BLaER1 treated with 17β-estradiol and CSF1 and Interleukin-3, amounts not matched to agents 10 nM and 100 nM (cell line): ENCODE data around the gene SLC25A26.
"Not testable (repeated sequence)": the region's sequence is repeated elsewhere in the genome, so short reads cannot be mapped to it uniquely, and the experiment has no call there.

Source experiments
- H3K27ac ChIP-seq, 11 experiments: shearing (Covaris generic); formaldehyde crosslinking; 2 replicates each; pipeline ENCODE4 v1.8.1; 2022
- H3K27me3 ChIP-seq, 11 experiments: shearing (Covaris generic); formaldehyde crosslinking; 2 replicates each; pipeline ENCODE4 v1.8.1; 2022
- H3K36me3 ChIP-seq, 11 experiments: shearing (Covaris generic); formaldehyde crosslinking; 2 replicates each; pipeline ENCODE4 v1.8.1; 2022
- H3K4me1 ChIP-seq, 10 experiments: shearing (Covaris generic); formaldehyde crosslinking; 2 replicates each; pipeline ENCODE4 v1.8.1; 2022
- H3K4me2 ChIP-seq, 11 experiments: shearing (Covaris generic); formaldehyde crosslinking; 2 replicates each; pipeline ENCODE4 v1.8.1; 2022
- H3K4me3 ChIP-seq, 10 experiments: shearing (Covaris generic); formaldehyde crosslinking; 2 replicates each; pipeline ENCODE4 v1.8.1; 2022
- H3K9ac ChIP-seq, 11 experiments: shearing (Covaris generic); formaldehyde crosslinking; 2 replicates each; pipeline ENCODE4 v1.8.1; 2022
- H3K9me3 ChIP-seq, 11 experiments: shearing (Covaris generic); formaldehyde crosslinking; replicated peaks in 1 of 11; 2 replicates each; pipeline ENCODE4 v1.8.1; 2022
- H4K20me1 ChIP-seq, 11 experiments: shearing (Covaris generic); formaldehyde crosslinking; 2 replicates each; pipeline ENCODE4 v1.8.1; 2022
- Cebpa-rat ChIP-seq, 11 experiments: shearing (Covaris generic); IDR thresholded peaks; 2 replicates each; pipeline ENCODE4 v1.8.1; 2022

SLC25A26 gene

DNA sequence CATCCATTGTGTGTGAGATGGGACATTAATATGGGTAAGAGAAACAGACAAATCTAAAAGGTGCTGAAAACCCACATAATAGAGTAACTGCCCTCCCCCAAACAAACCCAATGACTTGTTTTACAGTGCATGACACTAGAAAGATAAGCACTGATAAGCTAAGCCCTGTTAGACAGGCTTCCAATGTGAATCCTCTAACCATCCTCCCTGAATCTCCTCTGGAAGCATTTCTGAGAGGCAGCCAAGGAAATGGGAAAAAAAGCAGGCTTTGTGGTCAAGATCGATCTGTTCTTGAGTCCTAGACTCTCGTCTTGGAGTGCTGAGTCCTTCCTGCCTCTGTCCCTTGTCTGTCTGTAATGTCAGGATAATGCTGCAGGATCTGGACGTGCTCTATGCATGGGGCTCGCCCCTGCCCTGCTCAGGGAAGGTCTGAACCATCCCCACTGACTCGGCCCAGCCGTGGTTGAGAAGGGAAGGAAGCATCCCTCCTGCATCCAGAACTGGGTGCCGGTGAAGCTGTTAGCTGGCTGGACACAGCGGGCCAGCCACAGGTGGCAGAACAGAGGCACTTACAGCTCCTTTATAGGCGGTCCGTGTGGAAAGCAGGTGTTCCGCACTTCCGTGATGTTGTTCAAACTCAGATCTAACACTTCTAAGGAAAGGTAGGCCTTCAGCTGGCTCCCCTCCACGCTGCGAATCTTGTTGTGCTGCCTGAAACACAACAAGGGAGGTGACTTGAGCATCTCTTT is 195.9 kb downstream of the SLC25A26 start:
- Histone ChIP-seq H3K9ac (no peak overlapping the region; a peak in 1 of 22 replicates), H3K4me1 (peaks cover 5 to 85% (median 80%) of the 10 kb centered on the region in 10 experiments), H3K27ac (peak overlapping the region in 1 of 11 experiments; percentile 11; a peak in 1 of 22 replicates), H3K36me3 (peaks cover 8 to 94% (median 65%) of the 10 kb centered on the region in 11 experiments; a peak in 21 of 22 replicates), H3K9me3 (peaks cover 17 to 33% (median 28%) of the 10 kb centered on the region in 11 experiments), H3K27me3 (no peaks in the 10 kb centered on the region), H4K20me1 (peaks cover 0 to 75% (median 34%) of the 10 kb centered on the region in 11 experiments; a peak in 11 of 22 replicates), H3K4me3 (no peak overlapping the region), H3K4me2 (peak overlapping the region in 10 of 11 experiments; percentile 1 to 97 (median 51); a peak in 18 of 22 replicates)
- no peak for TF ChIP-seq Cebpa-rat (IDR thresholded peaks at IDR 0.05)

DNA sequence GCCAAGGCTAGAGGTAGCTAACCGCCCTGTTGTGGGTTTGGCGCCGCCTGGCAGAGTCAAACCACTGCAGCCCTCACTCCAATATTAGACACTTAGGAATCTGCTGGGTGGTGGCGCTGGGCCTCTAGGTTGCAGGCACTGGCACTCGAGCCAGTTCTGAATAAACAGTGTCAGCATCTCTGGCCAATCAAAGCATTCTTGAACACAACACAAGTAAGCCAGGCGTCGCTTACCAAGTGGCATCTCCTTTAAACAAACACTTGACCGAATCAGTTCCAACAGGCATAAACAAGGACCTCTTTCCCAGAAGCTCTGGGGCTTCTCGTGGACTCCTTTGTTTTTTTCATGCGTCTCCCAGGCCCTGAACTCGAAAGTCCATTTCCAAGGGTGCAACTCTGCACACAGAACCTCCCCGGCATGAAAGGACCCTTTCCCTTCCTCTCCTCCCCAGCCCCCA is 197.7 kb downstream of the SLC25A26 start:
- Histone ChIP-seq H4K20me1 (peaks cover 0 to 60% (median 32%) of the 10 kb centered on the region in 11 experiments; a peak in 11 of 22 replicates), H3K4me2 (peak overlapping the region in 7 of 11 experiments; percentile 24 to 78 (median 35); a peak in 11 of 22 replicates), H3K27me3 (no peaks in the 10 kb centered on the region), H3K27ac (no peak overlapping the region), H3K9me3 (peaks cover 35 to 51% (median 45%) of the 10 kb centered on the region in 11 experiments), H3K4me3 (no peak overlapping the region), H3K9ac (no peak overlapping the region), H3K4me1 (peaks cover 0 to 68% (median 63%) of the 10 kb centered on the region in 10 experiments; a peak in 16 of 20 replicates), H3K36me3 (peaks cover 8 to 97% (median 67%) of the 10 kb centered on the region in 11 experiments; a peak in 21 of 22 replicates)
- TF ChIP-seq Cebpa-rat (IDR thresholded peaks at IDR 0.05): no peak

GRCh38 chr3:66419036-66419435 is 198.2 kb downstream of the SLC25A26 start:
- peaks cover 0 to 56% (median 32%) of the 10 kb centered on the region in 11 experiments; a peak in 11 of 22 replicates for H4K20me1 ChIP-seq
- no peak for TF ChIP-seq Cebpa-rat (IDR thresholded peaks at IDR 0.05)
- peaks cover 0 to 62% (median 58%) of the 10 kb centered on the region in 10 experiments; a peak in 16 of 20 replicates for H3K4me1 ChIP-seq
- H3K9ac ChIP-seq: no peak overlapping the region
- peaks cover 40 to 56% (median 51%) of the 10 kb centered on the region in 11 experiments for H3K9me3 ChIP-seq
- H3K4me3 ChIP-seq: no peak overlapping the region
- peak overlapping the region in 8 of 11 experiments; percentile 9 to 78 (median 32); a peak in 15 of 22 replicates for H3K4me2 ChIP-seq
- no peaks in the 10 kb centered on the region for H3K27me3 ChIP-seq
- H3K27ac ChIP-seq: no peak overlapping the region
- peaks cover 8 to 97% (median 70%) of the 10 kb centered on the region in 11 experiments; a peak in 21 of 22 replicates for H3K36me3 ChIP-seq

DNA sequence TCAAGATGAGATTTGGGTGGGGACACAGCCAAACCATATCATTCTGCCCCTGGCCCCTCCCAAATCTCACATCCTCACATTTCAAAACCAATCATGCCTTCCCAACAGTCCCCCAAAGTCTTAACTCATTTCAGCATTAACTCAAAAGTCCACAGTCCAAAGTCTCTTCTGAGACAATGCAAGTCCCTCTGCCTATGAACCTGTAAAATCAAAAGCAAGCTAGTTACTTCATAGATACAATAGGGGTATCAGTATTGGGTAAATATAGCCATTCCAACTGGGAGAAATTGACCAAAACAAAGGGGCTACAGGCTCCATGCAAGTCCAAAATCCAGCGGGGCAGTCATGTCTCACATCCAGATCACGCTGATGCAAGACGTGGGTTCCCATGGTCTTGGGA is 200.3 kb downstream of the SLC25A26 start:
- H3K27ac ChIP-seq, H3K9ac ChIP-seq, H3K27me3 ChIP-seq, H3K4me2 ChIP-seq: not testable (repeated sequence)
- Histone ChIP-seq H4K20me1 (peaks cover 0 to 42% (median 14%) of the 10 kb centered on the region in 11 experiments; a peak in 11 of 22 replicates), H3K4me3 (peak overlapping the region in 5 of 10 experiments; percentile 11 to 34 (median 23); a peak in 4 of 20 replicates), H3K36me3 (peaks cover 8 to 100% (median 84%) of the 10 kb centered on the region in 11 experiments; a peak in 21 of 22 replicates), H3K9me3 (peaks cover 48 to 77% (median 72%) of the 10 kb centered on the region in 11 experiments), H3K4me1 (peaks cover 0 to 41% (median 37%) of the 10 kb centered on the region in 10 experiments; a peak in 16 of 20 replicates)

- peak overlapping the region in 6 of 10 experiments; percentile 0 to 34 (median 22); a peak in 3 of 20 replicates for H3K4me3 ChIP-seq
- H3K4me2 ChIP-seq, H3K27me3 ChIP-seq, H3K27ac ChIP-seq, H3K9ac ChIP-seq: not testable (repeated sequence)
- H3K36me3 ChIP-seq: peaks cover 8 to 100% (median 79%) of the 10 kb centered on the region in 11 experiments; a peak in 21 of 22 replicates
- peaks cover 0 to 41% (median 7%) of the 10 kb centered on the region in 11 experiments; a peak in 10 of 22 replicates for H4K20me1 ChIP-seq
- peaks cover 0 to 36% (median 29%) of the 10 kb centered on the region in 10 experiments; a peak in 16 of 20 replicates for H3K4me1 ChIP-seq
- H3K9me3 ChIP-seq: peaks cover 48 to 85% (median 75%) of the 10 kb centered on the region in 11 experiments
Observed at GRCh38 chr3:66421893-66422292, 201.1 kb downstream of the SLC25A26 start.

GRCh38 chr3:66423791-66424190 is 203.0 kb downstream of the SLC25A26 start:
- Histone ChIP-seq H3K4me2 (no peak overlapping the region), H3K27me3 (no peaks in the 10 kb centered on the region), H4K20me1 (peaks cover 0 to 41% (median 2%) of the 10 kb centered on the region in 11 experiments; a peak in 7 of 22 replicates), H3K36me3 (peaks cover 8 to 94% (median 79%) of the 10 kb centered on the region in 11 experiments; a peak in 21 of 22 replicates), H3K4me1 (peaks cover 9 to 35% (median 23%) of the 10 kb centered on the region in 10 experiments), H3K27ac (no peak overlapping the region), H3K9ac (no peak overlapping the region), H3K9me3 (peaks cover 48 to 85% (median 75%) of the 10 kb centered on the region in 11 experiments), H3K4me3 (no peak overlapping the region)
- TF ChIP-seq Cebpa-rat (IDR thresholded peaks at IDR 0.05): no peak

DNA sequence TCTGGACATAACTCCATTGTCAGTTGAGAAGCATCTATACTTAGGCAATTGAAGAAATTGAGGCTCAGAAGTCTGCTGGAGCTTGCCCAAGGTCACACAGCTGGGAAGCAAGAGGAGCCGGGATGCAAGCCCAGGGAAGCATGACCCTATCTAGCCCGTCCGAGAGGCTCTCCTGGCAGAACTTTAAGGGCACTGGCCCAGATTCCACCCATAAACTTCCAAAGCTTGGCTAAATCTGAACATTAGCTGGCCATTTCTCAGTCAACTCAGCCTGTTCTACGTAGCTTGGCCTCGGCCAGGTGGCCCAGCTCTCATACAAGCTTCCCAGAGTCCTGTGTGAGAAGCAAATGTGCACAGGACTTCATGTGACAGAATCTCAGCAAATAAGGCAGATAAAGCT is 204.2 kb downstream of the SLC25A26 start:
- Histone ChIP-seq H4K20me1 (peaks cover 0 to 40% (median 0%) of the 10 kb centered on the region in 11 experiments; a peak in 5 of 22 replicates), H3K4me1 (peaks cover 15 to 35% (median 24%) of the 10 kb centered on the region in 10 experiments), H3K27ac (no peak overlapping the region), H3K4me3 (no peak overlapping the region), H3K9ac (no peak overlapping the region), H3K27me3 (no peaks in the 10 kb centered on the region), H3K4me2 (no peak overlapping the region), H3K36me3 (peaks cover 8 to 89% (median 68%) of the 10 kb centered on the region in 11 experiments; a peak in 21 of 22 replicates), H3K9me3 (peaks cover 46 to 73% (median 64%) of the 10 kb centered on the region in 11 experiments)
- no peak for TF ChIP-seq Cebpa-rat (IDR thresholded peaks at IDR 0.05)

DNA sequence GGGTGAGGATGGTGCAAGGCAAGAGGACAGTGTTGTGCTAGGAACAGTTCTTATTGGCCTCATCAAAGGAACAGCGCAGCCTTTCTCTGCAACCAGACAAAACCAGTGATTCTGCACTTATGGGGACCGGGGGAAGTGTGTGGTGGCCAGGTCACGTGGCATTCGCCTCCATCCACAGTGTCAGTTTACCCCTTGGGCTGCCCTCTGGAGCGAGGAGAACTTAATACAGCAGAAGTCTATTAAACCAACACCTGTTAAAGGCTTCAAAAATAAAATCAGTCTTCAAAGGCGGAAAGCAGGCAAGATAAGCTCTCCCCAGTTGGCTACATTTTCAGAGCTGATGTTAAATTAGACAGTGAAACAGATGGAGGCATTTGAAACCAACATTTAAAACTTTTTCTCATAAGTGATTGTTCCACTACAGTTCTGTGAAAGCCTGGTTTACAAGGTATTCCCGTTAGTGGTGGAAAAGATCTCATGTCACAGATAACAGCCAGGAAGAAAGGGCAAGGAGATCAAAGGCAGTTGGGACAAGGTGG is 204.8 kb downstream of the SLC25A26 start:
- TF ChIP-seq Cebpa-rat (IDR thresholded peaks at IDR 0.05): no peak

More for the DNA sequence above, 204.8 kb downstream of the SLC25A26 start:
- Histone ChIP-seq H3K9me3 (peaks cover 42 to 69% (median 58%) of the 10 kb centered on the region in 11 experiments), H3K4me2 (no peak overlapping the region), H3K27ac (no peak overlapping the region), H3K36me3 (peaks cover 2 to 89% (median 62%) of the 10 kb centered on the region in 11 experiments; a peak in 21 of 22 replicates), H3K4me3 (no peak overlapping the region), H3K27me3 (no peaks in the 10 kb centered on the region), H3K4me1 (peaks cover 15 to 40% (median 29%) of the 10 kb centered on the region in 10 experiments), H3K9ac (no peak overlapping the region), H4K20me1 (peaks cover 0 to 40% (median 0%) of the 10 kb centered on the region in 11 experiments; a peak in 5 of 22 replicates)
